Neural cell (in vitro differentiated cells): ENCODE data around the gene KCNIP3. TPM values are rescaled to one million over a fixed set of nuclear protein-coding genes. Genes with fewer than 3 reads are reported as not detected.

Source experiments
- H2AFZ ChIP-seq: fragments of 200-600, 300-800 bp; sonication (generic), shearing (Covaris generic); 2 replicates; pipeline ENCODE4 v1.6.0; 2014; ENCODE audit warnings: low read depth, mild to moderate bottlenecking, antibody characterized with exemption, low read length, moderate library complexity
- H3F3A ChIP-seq: fragments of 200-600 bp; shearing (Covaris generic); 2 replicates; pipeline ENCODE4 v1.6.1; 2016; ENCODE audit warnings: mild to moderate bottlenecking, moderate library complexity, mixed read lengths, antibody characterized with exemption, low read length; ENCODE audit not compliant: insufficient read depth, poor library complexity, severe bottlenecking
- H3K27ac ChIP-seq: fragments of 200-600, 300-800 bp; sonication (generic), shearing (Covaris generic); 2 replicates; pipeline ENCODE4 v1.5.1; 2014; ENCODE audit warnings: mild to moderate bottlenecking, low read length, moderate library complexity
- H3K27me3 ChIP-seq: fragments of 300-800, 200-600 bp; sonication (generic), shearing (Covaris generic); 2 replicates; pipeline ENCODE4 v1.6.0; 2014; ENCODE audit warnings: mild to moderate bottlenecking, low read depth, low read length, moderate library complexity; ENCODE audit not compliant: insufficient read depth
- H3K36me3 ChIP-seq: fragments of 300-800, 200-600 bp; sonication (generic), shearing (Covaris generic); 2 replicates; pipeline ENCODE4 v1.5.1; 2014; ENCODE audit warnings: mild to moderate bottlenecking, antibody characterized with exemption, low read length, moderate library complexity; ENCODE audit not compliant: insufficient read depth
- H3K4me2 ChIP-seq: fragments of 300-800, 200-600 bp; sonication (generic), shearing (Covaris generic); 2 replicates; pipeline ENCODE4 v1.6.0; 2014; ENCODE audit warnings: mild to moderate bottlenecking, low read length
- H3K4me3 ChIP-seq: fragments of 300-800, 200-600 bp; sonication (generic), shearing (Covaris generic); 2 replicates; pipeline ENCODE4 v1.5.1; 2014; ENCODE audit warnings: mild to moderate bottlenecking, low read length, moderate library complexity
- H3K79me2 ChIP-seq: fragments of 200-600 bp; shearing (Covaris generic); replicated peaks from 2 replicates; pipeline ENCODE4 v1.6.0; 2014; ENCODE audit warnings: mild to moderate bottlenecking, low read length, moderate library complexity; ENCODE audit not compliant: insufficient read depth
- H3K9ac ChIP-seq: fragments of 300-800, 200-600 bp; sonication (generic), shearing (Covaris generic); 2 replicates; pipeline ENCODE4 v1.6.1; 2016; ENCODE audit warnings: mild to moderate bottlenecking, low read length, mixed read lengths
- H3K9me2 ChIP-seq: fragments of 200-600 bp; shearing (Covaris generic); 2 replicates; pipeline ENCODE4 v1.6.1; 2016; ENCODE audit warnings: mild to moderate bottlenecking, low read length, mixed read lengths; ENCODE audit not compliant: insufficient read depth
- H3K9me3 ChIP-seq: fragments of 200-600, 300-800 bp; sonication (generic), shearing (Covaris generic); 2 replicates; pipeline ENCODE4 v1.6.1; 2016; ENCODE audit warnings: mild to moderate bottlenecking, mixed run types, low read length, moderate library complexity, mixed read lengths
- H4K20me1 ChIP-seq: fragments of 200-600 bp; shearing (Covaris generic); 2 replicates; pipeline ENCODE4 v1.6.1; 2016; ENCODE audit warnings: mild to moderate bottlenecking, mixed run types; ENCODE audit not compliant: insufficient read depth
- CTCF ChIP-seq: fragments of 450-650 bp; IDR thresholded peaks from 2 replicates; pipeline ENCODE4 v1.5.1; 2014; ENCODE audit warnings: antibody characterized with exemption, mild to moderate bottlenecking, moderate library complexity; ENCODE audit not compliant: poor library complexity, severe bottlenecking
- EP300 ChIP-seq: fragments of 450-650 bp; conservative IDR thresholded peaks from 2 replicates; pipeline ENCODE4 v1.6.1; 2014; ENCODE audit warnings: antibody characterized with exemption, mild to moderate bottlenecking, moderate library complexity; ENCODE audit not compliant: poor library complexity, severe bottlenecking
- EZH2 ChIP-seq: fragments of 200-600, 300-800 bp; shearing (Covaris generic), sonication (generic); IDR thresholded peaks from 2 replicates; pipeline ENCODE4 v1.6.1; 2014; ENCODE audit warnings: antibody characterized with exemption, low read length, borderline replicate concordance, mild to moderate bottlenecking; ENCODE audit not compliant: insufficient read depth, poor library complexity, severe bottlenecking
- MXI1 ChIP-seq: fragments of 450-650 bp; conservative IDR thresholded peaks from 2 replicates; pipeline ENCODE4 v1.6.1; 2014; ENCODE audit warnings: antibody characterized with exemption, mild to moderate bottlenecking; ENCODE audit not compliant: poor library complexity, severe bottlenecking
- POLR2AphosphoS5 ChIP-seq: IDR thresholded peaks from 2 replicates; pipeline ENCODE4 v1.6.1; 2012
- RAD21 ChIP-seq: fragments of 450-650 bp; conservative IDR thresholded peaks from 2 replicates; pipeline ENCODE4 v1.6.1; 2014; ENCODE audit warnings: antibody characterized with exemption, mild to moderate bottlenecking, moderate library complexity
- REST ChIP-seq: IDR thresholded peaks from 2 replicates; pipeline ENCODE4 v1.6.1; 2012; ENCODE audit warnings: borderline replicate concordance
- SMC3 ChIP-seq: fragments of 450-650 bp; conservative IDR thresholded peaks from 2 replicates; pipeline ENCODE4 v1.6.1; 2014; ENCODE audit warnings: antibody characterized with exemption, mild to moderate bottlenecking, moderate library complexity; ENCODE audit not compliant: poor library complexity
- TAF1 ChIP-seq: IDR thresholded peaks from 2 replicates; pipeline ENCODE4 v1.6.1; 2012; ENCODE audit warnings: low read depth
- polyA plus RNA-seq: library from polyadenylated mRNA; depleted of rRNA; stranded (reverse); fragments of >200 nt; gene quantifications from 2 replicates; pipeline ENCODE4 v1.2.3, GENCODE V29; 2014

KCNIP3 gene
- polyA plus RNA-seq, 1 donor from 2014 or later, result not detected

GRCh38 chr2:95281071-95281470 is 16.1 kb upstream of the KCNIP3 start:
- Histone ChIP-seq H3K4me2 (no peak overlapping the region), H3K36me3 (no peaks in the 10 kb centered on the region), H3K9me2 (no peaks in the 10 kb centered on the region), H3K9ac (no peak overlapping the region), H3K27ac (no peak overlapping the region), H2AFZ (no peak overlapping the region), H3K9me3 (peaks cover 8% of the 10 kb centered on the region), H4K20me1 (no peaks in the 10 kb centered on the region), H3K79me2 (no peaks in the 10 kb centered on the region), H3K27me3 (no peaks in the 10 kb centered on the region), H3K4me3 (no peak overlapping the region), H3F3A (no peaks in the 10 kb centered on the region)
- TF ChIP-seq RAD21 (no peak), CTCF (no peak), TAF1 (no peak), EP300 (no peak), REST (no peak), EZH2 (no peak), SMC3 (no peak), MXI1 (no peak), POLR2AphosphoS5 (no peak)

DNA sequence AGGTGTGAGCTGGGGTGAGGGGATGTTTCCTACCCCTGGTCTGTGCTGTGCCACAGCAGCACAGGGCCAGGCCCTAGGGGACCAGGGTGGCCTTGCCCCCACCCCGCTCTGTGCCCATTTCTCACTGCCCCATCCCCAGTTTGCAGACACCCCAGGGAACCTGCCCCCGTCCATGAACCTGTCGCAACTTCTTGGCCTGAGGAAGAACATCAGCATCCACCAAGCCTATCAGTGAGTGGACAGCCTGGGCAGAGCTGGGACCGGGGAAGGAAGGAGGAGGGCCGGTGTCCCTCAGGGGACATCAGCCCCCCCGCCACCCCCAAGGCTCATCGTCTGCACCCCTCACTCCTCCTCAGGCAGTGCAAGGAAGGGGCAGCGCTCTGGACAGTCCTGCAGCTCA is 15.4 kb upstream of the KCNIP3 start:
- Histone ChIP-seq H3K9me3 (peaks cover 5% of the 10 kb centered on the region), H3K79me2 (no peaks in the 10 kb centered on the region), H3K27ac (no peak overlapping the region), H3K36me3 (no peaks in the 10 kb centered on the region), H2AFZ (no peak overlapping the region), H3K4me3 (no peak overlapping the region), H3K9me2 (no peaks in the 10 kb centered on the region), H3K4me2 (no peak overlapping the region), H3F3A (no peaks in the 10 kb centered on the region), H3K9ac (no peak overlapping the region), H3K27me3 (no peaks in the 10 kb centered on the region), H4K20me1 (no peaks in the 10 kb centered on the region)
- TF ChIP-seq CTCF, result no peak
- TF ChIP-seq MXI1, result no peak
- TF ChIP-seq POLR2AphosphoS5, result no peak
- TF ChIP-seq SMC3, result no peak
- TF ChIP-seq REST, result no peak
- TF ChIP-seq EZH2, result no peak
- no peak for TF ChIP-seq EP300
